Measurements from ENCODE around the gene ABCA13. TPM values are rescaled to one million over a fixed set of nuclear protein-coding genes. Genes with fewer than 3 reads are reported as not detected.

Gene ABCA13
- total and polyA plus RNA-seq, 2 donors = 0.22 to 2.0 TPM

DNA sequence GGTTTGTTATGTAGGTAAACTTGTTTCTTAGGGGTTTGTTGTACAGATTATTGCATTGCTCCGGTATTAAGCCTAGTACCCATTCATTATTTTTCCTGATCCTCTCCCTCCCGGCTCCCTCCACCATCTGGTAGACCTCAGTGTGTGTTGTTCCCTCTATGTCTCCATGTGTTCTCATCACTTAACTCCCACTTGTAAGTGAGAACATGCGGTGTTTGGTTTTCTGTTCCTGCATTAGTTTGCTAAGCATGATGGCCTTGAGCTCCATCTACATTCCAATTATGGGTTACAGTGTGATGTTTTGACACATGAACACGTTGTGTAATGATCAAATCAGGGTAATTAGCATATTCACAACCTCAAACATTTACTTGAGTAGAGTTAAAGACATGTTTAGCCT is 237.5 kb downstream of the ABCA13 start:
- Histone ChIP-seq H3K4me1 (ENCODE audit: insufficient read depth) (no peaks in the 10 kb centered on the region), H3K27ac (ENCODE audit: low read depth) (no peak overlapping the region), H3K36me3 (ENCODE audit: insufficient read depth) (no peaks in the 10 kb centered on the region), H3K4me3 (ENCODE audit: low read depth, low read length) (no peak overlapping the region)
- no peak for DNase-seq (ENCODE audit: extremely low spot score)
- 75% methylated on average over 4 of the region's 4 CpGs for WGBS

DNA sequence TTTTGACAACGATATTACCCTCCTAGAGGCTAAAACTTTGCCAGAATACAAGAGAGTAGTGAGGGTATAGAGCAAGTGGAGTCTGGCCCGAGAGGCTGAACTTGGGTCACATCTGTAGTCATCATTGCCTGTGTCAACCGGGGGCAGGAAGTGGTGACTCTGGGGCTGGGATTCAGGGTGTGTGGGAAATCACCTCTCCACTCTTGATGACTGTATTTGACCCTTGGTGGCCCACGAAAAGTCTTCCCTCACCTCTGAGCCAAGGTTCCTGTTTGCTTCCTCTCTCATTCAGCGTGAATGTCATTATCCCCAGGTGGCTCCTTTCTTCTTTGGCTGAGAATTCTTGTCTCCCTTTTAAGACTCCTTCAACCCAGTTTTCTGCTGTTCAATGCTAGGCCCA is 240.4 kb downstream of the ABCA13 start:
- no peaks in the 10 kb centered on the region for H3K36me3 ChIP-seq (ENCODE audit: insufficient read depth)
- H3K4me3 ChIP-seq (ENCODE audit: low read depth, low read length) = no peak overlapping the region
- H3K27ac ChIP-seq (ENCODE audit: low read depth) = no peak overlapping the region
- WGBS = 81% methylated on average over 5 of the region's 5 CpGs
- no peak for DNase-seq (ENCODE audit: extremely low spot score)
- H3K4me1 ChIP-seq (ENCODE audit: insufficient read depth) = no peaks in the 10 kb centered on the region

DNA sequence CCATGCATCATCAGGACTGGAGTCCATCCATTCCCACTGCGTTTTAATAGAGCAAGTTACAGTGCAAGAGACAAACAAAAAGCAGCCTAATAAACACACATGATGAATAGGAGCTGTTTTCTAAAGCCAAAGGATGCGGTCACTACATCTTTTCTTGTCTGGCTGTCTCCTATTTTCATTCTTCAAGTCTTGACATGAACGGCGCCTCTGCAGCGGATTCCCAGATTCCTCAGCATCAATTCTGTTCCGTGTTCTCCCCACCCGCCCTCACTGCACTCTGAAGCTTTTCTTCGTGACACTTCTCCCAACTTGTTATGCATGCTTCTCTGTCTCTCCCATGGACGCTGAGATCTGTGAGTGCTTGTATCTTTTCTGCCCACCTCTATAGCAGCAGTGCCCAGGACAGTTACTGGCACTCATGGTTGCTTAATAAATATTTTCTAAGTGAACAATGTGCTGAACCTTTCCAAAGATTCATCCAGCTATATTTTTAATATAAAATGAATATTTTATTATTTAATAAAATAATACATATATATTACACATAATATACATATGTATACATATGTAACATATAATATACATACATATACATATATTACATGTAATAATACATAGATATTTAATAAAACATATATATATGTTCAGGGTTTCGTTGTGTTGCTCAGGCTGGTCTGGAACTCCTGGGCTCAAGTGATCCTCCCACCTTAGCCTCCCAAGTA is 242.9 kb downstream of the ABCA13 start:
- Histone ChIP-seq H3K36me3 (ENCODE audit: insufficient read depth) (no peaks in the 10 kb centered on the region), H3K4me3 (ENCODE audit: low read depth, low read length) (no peak overlapping the region), H3K4me1 (ENCODE audit: insufficient read depth) (no peaks in the 10 kb centered on the region), H3K27ac (ENCODE audit: low read depth) (no peak overlapping the region)
- DNase-seq (ENCODE audit: extremely low spot score) = no peak
- 77% methylated on average over 10 of the region's 10 CpGs for WGBS

DNA sequence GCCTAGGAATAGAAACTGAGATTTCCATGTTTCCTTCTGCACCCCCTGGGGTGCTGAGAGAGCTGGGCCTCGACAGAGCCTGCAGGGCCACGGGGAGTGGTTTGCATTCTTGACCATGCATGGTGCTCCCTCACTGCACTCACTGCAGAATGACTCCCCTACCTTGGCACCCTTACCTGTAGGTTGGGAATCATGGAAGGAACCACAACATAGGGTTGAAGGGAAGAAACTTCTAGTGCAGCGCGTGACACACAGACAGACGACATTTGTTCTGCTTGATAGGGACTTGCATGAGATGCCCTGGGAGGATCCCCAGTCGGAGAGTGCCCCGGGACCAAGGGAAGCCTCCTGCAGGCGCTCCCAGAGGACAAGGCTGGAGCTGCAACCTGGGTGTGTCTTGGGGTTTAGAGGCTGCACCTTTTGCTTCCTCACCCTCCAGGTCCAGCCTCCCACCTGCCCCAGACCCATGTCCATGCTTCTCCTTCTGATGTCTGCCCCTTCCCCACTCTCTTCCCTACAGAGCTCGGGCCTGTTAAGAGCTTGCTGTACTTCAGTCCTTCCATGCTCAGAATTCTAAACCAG is 245.2 kb downstream of the ABCA13 start:
- no peaks in the 10 kb centered on the region for H3K36me3 ChIP-seq (ENCODE audit: insufficient read depth)
- H3K4me1 ChIP-seq (ENCODE audit: insufficient read depth) = no peaks in the 10 kb centered on the region
- no peak for DNase-seq (ENCODE audit: extremely low spot score)
- no peak overlapping the region for H3K4me3 ChIP-seq (ENCODE audit: low read depth, low read length)
- WGBS = 85% methylated on average over 9 of the region's 9 CpGs
- H3K27ac ChIP-seq (ENCODE audit: low read depth) = no peak overlapping the region

DNA sequence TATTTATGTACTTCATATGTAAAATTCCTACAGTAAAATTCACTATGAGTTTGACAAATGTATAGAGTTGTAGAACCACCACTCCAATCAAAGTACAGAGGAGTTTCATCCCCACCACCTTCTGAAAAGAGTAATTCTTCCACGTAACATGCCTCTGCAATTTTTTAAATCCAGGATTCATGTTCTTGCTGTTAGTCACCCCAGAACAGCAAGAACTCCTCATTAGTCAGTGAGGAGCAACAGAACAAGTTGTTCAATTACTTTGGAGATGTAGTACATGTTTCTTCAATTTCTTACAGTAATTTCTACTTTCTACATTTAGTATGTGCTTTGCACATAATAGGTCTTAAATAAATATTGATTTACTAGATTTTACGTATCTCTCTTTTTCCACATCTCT is 248.1 kb downstream of the ABCA13 start:
- Histone ChIP-seq H3K27ac (ENCODE audit: low read depth) (no peak overlapping the region), H3K4me1 (ENCODE audit: insufficient read depth) (no peaks in the 10 kb centered on the region), H3K36me3 (ENCODE audit: insufficient read depth) (no peaks in the 10 kb centered on the region), H3K4me3 (ENCODE audit: low read depth, low read length) (no peak overlapping the region)
- 45% methylated on average over 2 of the region's 2 CpGs for WGBS
- DNase-seq (ENCODE audit: extremely low spot score) = no peak

DNA sequence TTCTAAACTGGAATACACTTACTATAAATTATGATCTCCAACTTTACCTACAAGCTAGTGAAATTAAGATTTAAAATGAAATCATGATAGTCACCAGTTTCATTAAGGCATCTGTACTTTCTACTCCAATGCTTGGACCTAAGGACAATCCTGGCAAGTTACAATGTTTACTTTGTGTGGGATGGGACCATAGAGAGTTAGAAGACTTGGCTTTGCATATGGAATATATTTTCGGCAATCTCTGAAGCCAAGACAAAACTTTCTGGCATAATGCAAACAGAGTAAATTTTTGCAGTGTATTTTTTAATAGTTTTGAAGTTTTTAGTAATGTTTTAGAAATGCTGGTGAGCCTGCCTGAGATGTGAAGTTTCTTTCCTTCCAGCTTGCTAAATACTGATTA is 248.9 kb downstream of the ABCA13 start:
- Histone ChIP-seq H3K4me3 (ENCODE audit: low read depth, low read length) (no peak overlapping the region), H3K36me3 (ENCODE audit: insufficient read depth) (no peaks in the 10 kb centered on the region), H3K4me1 (ENCODE audit: insufficient read depth) (no peaks in the 10 kb centered on the region), H3K27ac (ENCODE audit: low read depth) (no peak overlapping the region)
- peak; percentile 11 for DNase-seq (ENCODE audit: extremely low spot score)
- WGBS = 45% methylated on average over 1 of the region's 1 CpG

DNA sequence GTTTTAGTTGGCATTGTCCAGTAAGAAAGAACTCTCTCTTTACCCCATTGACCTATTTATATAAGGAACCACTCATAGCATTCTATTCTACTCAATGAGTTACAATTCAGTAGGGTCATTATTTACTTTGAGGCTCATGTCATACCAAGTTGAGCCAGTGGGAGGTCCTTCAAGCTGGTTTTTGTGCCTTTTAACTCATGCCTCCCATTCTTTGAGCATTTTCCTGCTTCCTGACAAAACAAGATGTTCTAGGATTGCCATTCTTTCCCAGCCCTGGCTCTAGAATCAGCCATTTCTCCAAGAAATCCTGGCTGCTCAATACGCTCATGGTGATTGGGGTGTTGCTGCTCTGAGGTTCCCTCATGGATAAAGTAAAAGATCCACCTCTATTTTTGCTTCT is 250.1 kb downstream of the ABCA13 start:
- no peak for DNase-seq (ENCODE audit: extremely low spot score)
- Histone ChIP-seq H3K36me3 (ENCODE audit: insufficient read depth) (no peaks in the 10 kb centered on the region), H3K4me3 (ENCODE audit: low read depth, low read length) (no peak overlapping the region), H3K4me1 (ENCODE audit: insufficient read depth) (no peaks in the 10 kb centered on the region), H3K27ac (ENCODE audit: low read depth) (no peak overlapping the region)
- 91% methylated on average over 1 of the region's 1 CpG for WGBS

DNA sequence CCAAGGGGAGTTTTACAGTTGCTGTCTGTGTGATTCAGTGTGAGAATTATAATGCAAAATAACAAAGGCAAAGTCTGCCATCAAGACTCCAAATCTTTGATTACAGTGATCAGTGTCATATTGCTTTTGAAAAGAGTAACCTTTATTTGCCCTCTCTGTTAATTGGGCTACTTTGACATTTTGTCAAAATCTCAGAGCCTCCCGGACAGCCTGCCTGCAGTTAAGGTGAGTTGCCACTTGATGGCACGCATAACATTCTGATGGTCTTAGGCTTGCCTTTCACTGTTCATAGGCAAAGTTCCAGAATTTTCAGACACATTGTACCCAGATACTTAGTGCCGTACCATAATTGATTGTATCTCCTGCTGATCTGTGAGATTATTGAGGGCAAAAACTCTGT is 253.5 kb downstream of the ABCA13 start:
- no peak overlapping the region for H3K27ac ChIP-seq (ENCODE audit: low read depth)
- DNase-seq (ENCODE audit: extremely low spot score) = no peak
- no peak overlapping the region for H3K4me3 ChIP-seq (ENCODE audit: low read depth, low read length)
- no peaks in the 10 kb centered on the region for H3K4me1 ChIP-seq (ENCODE audit: insufficient read depth)
- WGBS = 60% methylated on average over 3 of the region's 3 CpGs
- H3K36me3 ChIP-seq (ENCODE audit: insufficient read depth) = no peaks in the 10 kb centered on the region

DNA sequence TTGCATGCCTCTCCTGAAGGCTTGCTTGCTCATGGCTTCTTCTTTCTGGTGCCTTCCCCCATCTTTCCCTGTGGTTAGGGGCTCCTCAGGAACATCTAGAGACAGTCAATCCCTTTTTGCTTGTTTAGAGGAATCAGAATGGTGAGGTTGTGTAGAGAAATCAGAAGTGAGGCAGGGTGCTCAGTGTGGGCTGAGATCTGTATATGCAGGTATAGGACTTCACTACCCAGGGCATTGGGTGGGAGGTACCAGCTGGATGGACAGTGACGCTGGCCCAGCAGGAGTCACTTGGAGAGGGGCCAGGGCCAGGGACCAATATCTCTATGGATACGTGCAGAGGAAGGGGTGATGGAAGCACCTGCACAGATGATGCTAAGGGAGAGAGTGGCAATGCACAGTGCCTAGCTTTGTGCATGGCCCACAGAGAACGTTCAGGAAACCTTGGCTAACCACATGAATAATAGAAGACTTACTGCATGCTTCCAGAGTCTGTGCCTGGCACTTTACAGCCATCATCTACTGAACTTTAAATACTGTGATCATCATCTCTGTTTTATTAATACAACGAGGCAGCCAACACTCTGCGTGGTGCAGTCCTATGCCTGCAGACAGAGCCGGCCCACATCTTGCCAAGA is 255.2 kb downstream of the ABCA13 start:
- 79% methylated on average over 6 of the region's 6 CpGs for WGBS
- Histone ChIP-seq H3K4me3 (ENCODE audit: low read depth, low read length) (no peak overlapping the region), H3K27ac (ENCODE audit: low read depth) (no peak overlapping the region), H3K4me1 (ENCODE audit: insufficient read depth) (no peaks in the 10 kb centered on the region), H3K36me3 (ENCODE audit: insufficient read depth) (no peaks in the 10 kb centered on the region)
- no peak for DNase-seq (ENCODE audit: extremely low spot score)

DNA sequence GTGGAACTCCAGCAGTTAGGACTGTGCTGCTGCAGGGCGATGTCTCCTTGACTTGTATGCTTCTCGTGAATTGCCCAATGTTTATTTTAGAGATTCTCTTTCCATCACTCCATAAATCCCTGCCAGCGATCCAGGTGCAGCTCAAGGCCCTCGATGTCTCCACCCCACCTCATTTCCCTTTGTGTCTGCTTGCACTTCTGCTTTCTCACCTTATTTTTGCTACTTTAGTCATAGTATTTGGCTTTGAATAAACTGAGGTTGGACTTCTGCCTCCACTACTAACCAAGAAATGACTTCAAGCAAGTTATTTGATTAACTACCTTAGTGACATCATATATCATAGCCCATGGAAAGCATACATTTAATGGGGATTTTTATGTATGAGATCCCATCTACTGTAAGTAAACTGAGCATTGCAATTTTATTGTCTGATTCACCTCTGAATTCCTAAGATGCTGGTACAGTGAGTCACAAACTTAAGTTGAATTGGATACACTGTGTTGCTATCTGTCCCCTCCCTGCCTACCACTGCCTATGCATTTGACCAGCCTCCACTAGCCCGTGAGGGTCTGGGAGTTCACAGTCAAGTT is 255.8 kb downstream of the ABCA13 start:
- Histone ChIP-seq H3K4me3 (ENCODE audit: low read depth, low read length) (no peak overlapping the region), H3K36me3 (ENCODE audit: insufficient read depth) (no peaks in the 10 kb centered on the region), H3K4me1 (ENCODE audit: insufficient read depth) (no peaks in the 10 kb centered on the region), H3K27ac (ENCODE audit: low read depth) (no peak overlapping the region)
- WGBS = 58% methylated on average over 5 of the region's 5 CpGs
- no peak for DNase-seq (ENCODE audit: extremely low spot score)

DNA sequence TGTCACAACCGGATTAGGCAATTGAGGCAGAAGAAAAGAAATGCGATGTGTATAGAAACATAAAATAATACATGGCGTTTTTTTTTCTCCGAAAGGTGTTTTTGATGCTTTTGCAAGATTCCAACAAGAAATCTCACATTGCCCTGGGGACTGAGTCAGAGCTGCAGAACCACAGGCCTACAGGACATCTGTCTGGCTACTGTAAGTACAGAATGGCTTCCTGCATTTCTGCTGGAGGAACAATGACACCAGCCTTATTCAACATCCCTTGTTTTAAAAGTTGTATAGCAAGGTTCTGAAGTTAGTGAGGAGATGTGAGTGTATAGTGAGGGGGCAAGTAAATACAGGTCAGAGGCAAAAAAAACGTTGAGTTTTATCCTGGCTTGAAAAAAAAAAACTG is 256.4 kb downstream of the ABCA13 start:
- no peak for DNase-seq (ENCODE audit: extremely low spot score)
- no peak overlapping the region for H3K4me3 ChIP-seq (ENCODE audit: low read depth, low read length)
- H3K27ac ChIP-seq (ENCODE audit: low read depth) = no peak overlapping the region
- H3K36me3 ChIP-seq (ENCODE audit: insufficient read depth) = no peaks in the 10 kb centered on the region
- 78% methylated on average over 5 of the region's 5 CpGs for WGBS
- H3K4me1 ChIP-seq (ENCODE audit: insufficient read depth) = no peaks in the 10 kb centered on the region

DNA sequence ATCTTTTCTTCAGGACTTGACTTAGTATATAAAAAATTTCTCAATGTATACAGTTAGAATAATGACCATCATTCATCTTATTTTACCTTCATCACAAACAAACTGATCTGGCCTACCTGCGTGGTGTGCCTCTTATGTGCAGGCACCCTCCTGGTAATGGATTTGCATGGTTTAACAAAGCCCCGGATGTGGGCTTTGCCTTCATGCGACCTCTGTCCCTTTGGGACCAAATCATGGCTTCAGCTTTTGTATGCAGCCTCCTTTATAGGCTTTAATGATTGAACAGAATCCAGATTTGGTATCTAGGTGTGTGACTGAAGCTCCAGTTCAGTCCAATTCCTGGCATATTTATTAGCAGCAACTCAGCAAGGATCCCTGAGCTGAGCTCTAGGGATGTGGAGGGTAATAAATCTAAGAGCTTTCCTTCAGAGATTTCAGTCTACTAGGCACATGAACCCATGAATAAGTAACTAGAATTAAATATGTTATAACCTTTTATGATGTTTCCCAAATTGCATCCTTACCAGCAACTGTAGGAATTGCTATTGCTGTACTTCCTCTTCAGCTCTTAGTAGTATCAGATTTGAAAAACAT is 256.9 kb downstream of the ABCA13 start:
- no peak for DNase-seq (ENCODE audit: extremely low spot score)
- H3K27ac ChIP-seq (ENCODE audit: low read depth) = no peak overlapping the region
- H3K4me3 ChIP-seq (ENCODE audit: low read depth, low read length) = no peak overlapping the region
- 58% methylated on average over 3 of the region's 3 CpGs for WGBS
- H3K4me1 ChIP-seq (ENCODE audit: insufficient read depth) = no peaks in the 10 kb centered on the region
- H3K36me3 ChIP-seq (ENCODE audit: insufficient read depth) = no peaks in the 10 kb centered on the region

DNA sequence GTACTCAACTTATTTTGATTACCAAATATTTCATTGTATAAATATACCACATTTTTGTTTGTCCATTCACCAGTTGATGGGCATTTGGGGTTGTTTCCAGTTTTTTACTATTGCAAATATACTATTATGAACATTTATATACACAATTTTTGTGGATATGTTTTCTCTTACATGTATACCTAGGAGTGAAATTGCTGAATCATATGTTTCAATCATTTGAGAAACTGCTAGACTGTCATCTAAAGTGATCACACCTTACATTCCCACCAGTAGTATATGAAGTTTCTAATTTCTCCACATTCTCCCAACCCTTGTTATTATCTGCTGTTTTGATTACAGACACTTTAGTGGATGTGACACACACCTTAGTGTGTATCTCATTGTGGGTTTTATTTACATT is 257.9 kb downstream of the ABCA13 start:
- no peak overlapping the region for H3K27ac ChIP-seq (ENCODE audit: low read depth)
- no peak for DNase-seq (ENCODE audit: extremely low spot score)
- no peaks in the 10 kb centered on the region for H3K36me3 ChIP-seq (ENCODE audit: insufficient read depth)
- H3K4me1 ChIP-seq (ENCODE audit: insufficient read depth) = no peaks in the 10 kb centered on the region
- no peak overlapping the region for H3K4me3 ChIP-seq (ENCODE audit: low read depth, low read length)

DNA sequence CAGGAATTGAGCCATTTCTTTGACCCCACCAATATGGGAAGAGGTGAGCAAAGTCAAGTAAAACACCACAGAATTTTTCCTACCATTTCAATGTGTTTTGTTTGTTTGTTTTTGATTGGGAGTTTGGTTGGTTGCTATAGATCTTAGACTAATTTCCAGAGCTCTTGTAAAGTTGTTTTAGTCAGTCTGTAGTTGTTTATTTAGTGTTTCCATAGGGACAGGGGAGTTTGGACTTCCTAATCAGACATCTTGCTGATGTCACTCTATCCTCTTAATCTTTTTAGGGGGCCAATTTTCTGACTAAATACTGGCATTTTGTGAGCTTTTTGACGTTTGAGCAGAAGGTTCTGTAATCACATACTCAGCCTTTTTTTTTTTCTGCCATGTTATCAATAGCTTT is 266.9 kb downstream of the ABCA13 start:
- no peak overlapping the region for H3K4me3 ChIP-seq (ENCODE audit: low read depth, low read length)
- H3K36me3 ChIP-seq (ENCODE audit: insufficient read depth) = no peaks in the 10 kb centered on the region
- no peak overlapping the region for H3K27ac ChIP-seq (ENCODE audit: low read depth)
- 5% methylated on average over 1 of the region's 1 CpG for WGBS
- no peak for DNase-seq (ENCODE audit: extremely low spot score)
- H3K4me1 ChIP-seq (ENCODE audit: insufficient read depth) = no peaks in the 10 kb centered on the region
